ENCODE measurements around the gene MYL6. TPM values are rescaled to one million over a fixed set of nuclear protein-coding genes. Genes with fewer than 3 reads are reported as not detected.
"Not testable (repeated sequence)": the region's sequence is repeated elsewhere in the genome, so short reads cannot be mapped to it uniquely, and the experiment has no call there.

The MYL6 gene
- total RNA-seq, 1 donor from 2014 or later = 1,233 TPM

- Mint-ChIP-seq H3K4me1 (peaks cover 56% of the 10 kb centered on the region), H3K9me3 (no peaks in the 10 kb centered on the region), H3K27me3 (ENCODE audit: insufficient read depth, low read depth) (peaks cover 27% of the 10 kb centered on the region), H3K27ac (peak overlapping the region; percentile 70), H3K4me3 (peak overlapping the region; percentile 58), H3K36me3 (peaks cover 29% of the 10 kb centered on the region)
- Histone ChIP-seq H3F3A (ENCODE audit: low read depth) (peaks cover 58% of the 10 kb centered on the region), H3K4me3 (no peak overlapping the region), H3K27me3 (no peaks in the 10 kb centered on the region), H3K27ac (no peak overlapping the region), H3K36me3 (no peaks in the 10 kb centered on the region), H3K9me3 (ENCODE audit: low read depth) (no peaks in the 10 kb centered on the region), H3K9ac (no peak overlapping the region), H2AFZ (replicated peaks) (no peak overlapping the region), H4K20me1 (ENCODE audit: low read depth) (peaks cover 19% of the 10 kb centered on the region), H3K4me2 (no peak overlapping the region), H3K4me1 (peaks cover 29% of the 10 kb centered on the region), H3K79me2 (ENCODE audit: low read depth) (peaks cover 41% of the 10 kb centered on the region)
- TF ChIP-seq EZH2 (IDR thresholded peaks at IDR 0.05) = no peak
- no peak for TF ChIP-seq EZH2phosphoT487 (IDR thresholded peaks at IDR 0.05)
- no peak for TF ChIP-seq CTCF (IDR thresholded peaks at IDR 0.05)
- no peak for DNase-seq (ENCODE audit: low spot score)
These were observed 2.8 kb upstream of the MYL6 start for GRCh38 chr12:56155256-56155845.

- peak overlapping the region; percentile 99 for H3K4me3 Mint-ChIP-seq
- peaks cover 27% of the 10 kb centered on the region for H3K27me3 Mint-ChIP-seq (ENCODE audit: insufficient read depth, low read depth)
- H3K9ac ChIP-seq; H3K27me3 ChIP-seq; H3K36me3 ChIP-seq; DNase-seq (ENCODE audit: low spot score); H3K9me3 Mint-ChIP-seq; H3K9me3 ChIP-seq (ENCODE audit: low read depth); H2AFZ ChIP-seq (replicated peaks): not testable (repeated sequence)
- H3K4me1 ChIP-seq = peaks cover 38% of the 10 kb centered on the region
- peaks cover 61% of the 10 kb centered on the region for H3F3A ChIP-seq (ENCODE audit: low read depth)
- peaks cover 32% of the 10 kb centered on the region for H4K20me1 ChIP-seq (ENCODE audit: low read depth)
- peaks cover 38% of the 10 kb centered on the region for H3K36me3 Mint-ChIP-seq
- H3K4me1 Mint-ChIP-seq = peaks cover 62% of the 10 kb centered on the region
- H3K79me2 ChIP-seq (ENCODE audit: low read depth) = peaks cover 45% of the 10 kb centered on the region
- peak overlapping the region; percentile 90 for H3K4me2 ChIP-seq
- H3K27ac Mint-ChIP-seq = peak overlapping the region; percentile 97
- peak overlapping the region; percentile 73 for H3K4me3 ChIP-seq
- peak overlapping the region; percentile 89 for H3K27ac ChIP-seq
These were observed 1.5 kb upstream of the MYL6 start for GRCh38 chr12:56156464-56157200.

GRCh38 chr12:56157201-56158028 is 744 bp upstream of the MYL6 start:
- Histone ChIP-seq H3K9ac (peak overlapping the region; percentile 17), H3K27me3 (no peaks in the 10 kb centered on the region), H2AFZ (replicated peaks) (no peak overlapping the region), H3F3A (ENCODE audit: low read depth) (peaks cover 62% of the 10 kb centered on the region), H3K9me3 (ENCODE audit: low read depth) (no peaks in the 10 kb centered on the region), H4K20me1 (ENCODE audit: low read depth) (peaks cover 40% of the 10 kb centered on the region), H3K4me3 (peak overlapping the region; percentile 73), H3K79me2 (ENCODE audit: low read depth) (peaks cover 45% of the 10 kb centered on the region), H3K36me3 (no peaks in the 10 kb centered on the region), H3K27ac (peak overlapping the region; percentile 89), H3K4me1 (peaks cover 46% of the 10 kb centered on the region), H3K4me2 (peak overlapping the region; percentile 90)
- Mint-ChIP-seq H3K27ac (peak overlapping the region; percentile 97), H3K4me1 (peaks cover 69% of the 10 kb centered on the region), H3K4me3 (peak overlapping the region; percentile 99), H3K36me3 (peaks cover 45% of the 10 kb centered on the region), H3K27me3 (ENCODE audit: insufficient read depth, low read depth) (peaks cover 28% of the 10 kb centered on the region), H3K9me3 (no peaks in the 10 kb centered on the region)
- TF ChIP-seq EZH2phosphoT487 (IDR thresholded peaks at IDR 0.05) (no peak), CTCF (IDR thresholded peaks at IDR 0.05) (peak; percentile 63)
- peak; percentile 90 for DNase-seq (ENCODE audit: low spot score)

All from neural progenitor cell (in vitro differentiated cells).